HG03460 (cell line): ENCODE measurements around the gene PKD2L2.
A peak's percentile ranks its signal among the peaks of the same experiment; 100 is the strongest.
"Not testable (repeated sequence)": the region's sequence is repeated elsewhere in the genome, so short reads cannot be mapped to it uniquely, and the experiment has no call there.

Experiments used
- ATAC-seq: cut with Tn5 transposase; IDR thresholded peaks from one replicate; pipeline ENCODE4 v1.9.1; 2021; ENCODE audit not compliant: unreplicated experiment

The PKD2L2 gene

DNA sequence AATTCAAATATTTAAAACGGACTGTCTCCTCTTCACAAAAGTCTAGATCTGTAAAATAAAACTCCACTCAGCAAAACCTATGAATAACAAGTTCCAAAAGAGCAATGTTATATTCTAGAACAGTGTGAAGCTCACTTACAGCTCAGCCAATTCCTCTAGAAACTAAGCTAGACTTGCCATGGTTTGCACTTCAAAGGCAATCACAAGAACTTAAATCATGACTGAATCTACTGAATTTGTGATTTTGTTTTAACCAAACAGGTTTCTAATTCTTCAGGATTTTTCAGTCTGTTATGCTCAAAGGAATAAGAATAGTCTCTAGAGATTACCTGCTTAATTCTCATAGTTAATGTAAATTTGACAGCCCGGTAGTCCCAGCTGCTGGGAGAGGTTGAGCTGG is 1.4 kb upstream of the PKD2L2 start:
- ATAC-seq: no peak

DNA sequence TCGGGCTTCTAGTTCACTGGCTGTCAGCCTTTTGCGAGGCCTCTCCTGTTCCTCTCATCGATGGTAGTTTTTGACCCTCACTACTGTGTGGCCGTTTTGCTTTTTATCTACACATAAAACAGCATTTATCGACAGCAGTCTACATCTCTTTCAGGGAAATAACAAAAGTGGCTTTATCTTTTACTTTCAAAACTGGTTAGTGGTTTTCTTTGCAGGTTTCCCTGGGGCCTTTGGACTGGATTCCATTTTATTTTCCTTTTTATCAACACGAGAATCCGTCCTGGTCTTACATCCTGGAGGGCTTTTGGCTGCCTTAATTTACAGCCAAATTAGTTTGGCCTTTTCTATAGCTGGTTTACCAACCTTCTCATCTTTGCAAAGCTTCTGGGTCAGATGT is 793 bp upstream of the PKD2L2 start:
- ATAC-seq: no peak

GRCh38 chr5:137890845-137891244 is 1.6 kb downstream of the PKD2L2 start:
- no peak for ATAC-seq

- no peak for ATAC-seq
Observed at GRCh38 chr5:137891849-137892248, 2.6 kb downstream of the PKD2L2 start.

- no peak for ATAC-seq
Observed at GRCh38 chr5:137894586-137894985, 5.3 kb downstream of the PKD2L2 start.

- ATAC-seq: no peak
Observed at GRCh38 chr5:137896560-137896959, 7.3 kb downstream of the PKD2L2 start.

DNA sequence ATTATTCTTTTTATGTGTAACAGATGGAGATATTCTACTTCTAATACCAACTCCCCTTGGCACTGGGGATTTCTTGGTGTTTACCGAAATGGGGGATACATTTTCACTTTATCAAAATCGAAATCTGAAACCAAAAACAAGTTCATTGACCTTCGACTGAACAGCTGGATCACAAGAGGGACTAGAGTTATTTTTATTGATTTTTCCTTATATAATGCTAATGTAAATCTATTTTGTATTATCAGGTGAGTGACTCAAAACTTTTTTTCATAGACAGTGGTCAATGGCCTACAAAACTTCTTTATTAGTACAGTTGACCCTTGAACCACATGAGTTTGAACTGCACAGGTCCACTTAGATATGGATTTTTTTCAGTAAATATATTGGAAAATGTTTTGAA is 10.2 kb downstream of the PKD2L2 start:
- no peak for ATAC-seq

DNA sequence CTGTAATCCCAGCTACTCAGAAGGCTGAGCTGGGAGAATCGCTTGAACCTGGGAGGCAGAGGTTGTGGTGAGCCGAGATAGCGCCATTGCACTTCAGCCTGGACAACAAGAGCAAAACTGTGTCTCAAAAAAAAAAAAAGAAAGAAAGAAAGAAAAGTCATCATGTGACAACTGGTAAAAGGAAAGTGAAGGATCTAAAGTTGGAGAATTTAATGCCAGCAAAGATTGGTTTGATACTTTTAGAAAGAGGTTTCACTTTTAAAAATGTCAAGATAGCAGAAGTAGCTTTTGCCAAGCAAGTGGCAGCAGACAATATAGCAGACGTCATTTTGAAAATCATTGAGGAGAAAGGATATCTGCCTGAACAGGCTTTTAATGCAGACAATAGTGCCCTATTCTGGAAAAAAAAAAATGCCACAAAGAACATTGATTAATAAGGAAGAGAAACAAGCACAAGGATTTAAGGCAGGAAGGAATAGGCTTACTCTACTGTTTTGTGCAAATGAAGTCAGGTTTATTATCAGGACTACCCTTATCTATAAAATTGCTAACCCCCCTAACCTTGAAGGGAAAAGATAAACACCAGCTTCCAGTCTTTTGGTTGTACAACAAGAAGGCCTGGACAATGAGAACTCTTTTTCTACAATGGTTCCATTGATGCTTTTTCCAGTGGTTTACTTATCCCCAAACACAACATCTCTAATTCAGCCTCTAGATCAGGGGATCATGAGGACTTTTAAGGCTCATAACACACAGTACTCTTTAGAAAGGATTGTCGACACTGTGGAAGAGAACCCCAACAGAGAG is 12.0 kb downstream of the PKD2L2 start:
- ATAC-seq: no peak

- ATAC-seq: no peak
Observed at GRCh38 chr5:137902408-137903133, 13.3 kb downstream of the PKD2L2 start.

GRCh38 chr5:137914758-137915157 is 25.5 kb downstream of the PKD2L2 start:
- no peak for ATAC-seq

GRCh38 chr5:137916923-137917322 is 27.7 kb downstream of the PKD2L2 start:
- ATAC-seq: no peak

DNA sequence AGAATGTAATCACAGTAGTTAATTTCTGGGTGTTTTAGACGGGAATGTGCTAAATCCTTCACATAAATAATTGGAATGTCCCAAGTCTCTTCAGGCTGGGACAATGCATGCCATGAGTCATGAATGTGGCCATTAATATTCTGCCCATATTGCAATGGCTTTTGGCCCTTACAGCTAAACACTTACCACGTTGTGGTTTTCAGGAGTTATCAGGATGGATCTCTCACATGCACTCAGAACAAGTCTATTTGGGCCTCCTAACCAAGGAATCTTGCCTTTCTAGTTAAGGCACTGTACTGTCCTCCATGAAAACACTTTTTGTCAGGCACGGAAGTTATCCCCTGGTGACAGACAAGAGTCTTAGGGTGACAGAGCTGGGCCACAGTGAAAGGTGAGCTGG is 32.7 kb downstream of the PKD2L2 start:
- no peak for ATAC-seq

GRCh38 chr5:137923856-137924255 is 34.6 kb downstream of the PKD2L2 start:
- ATAC-seq: no peak

DNA sequence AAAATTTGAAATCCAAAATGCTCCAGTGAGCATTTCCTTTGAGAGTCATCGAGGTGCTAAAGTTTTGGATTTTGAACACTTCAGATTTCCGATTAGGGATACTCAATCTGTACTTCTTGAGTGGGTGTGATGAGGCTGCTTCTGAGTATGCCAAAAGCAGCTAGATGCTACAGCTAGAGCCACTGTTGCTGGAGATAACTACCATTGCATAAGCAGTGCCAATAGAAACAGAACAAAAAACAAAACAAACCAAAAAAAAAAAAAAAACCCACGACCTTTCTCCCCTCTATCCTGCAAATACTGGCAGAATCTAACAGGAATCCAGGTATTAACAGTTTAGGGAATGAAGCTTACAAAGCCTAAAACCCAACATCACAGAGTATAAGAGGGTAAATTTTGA is 43.5 kb downstream of the PKD2L2 start:
- ATAC-seq: no peak

DNA sequence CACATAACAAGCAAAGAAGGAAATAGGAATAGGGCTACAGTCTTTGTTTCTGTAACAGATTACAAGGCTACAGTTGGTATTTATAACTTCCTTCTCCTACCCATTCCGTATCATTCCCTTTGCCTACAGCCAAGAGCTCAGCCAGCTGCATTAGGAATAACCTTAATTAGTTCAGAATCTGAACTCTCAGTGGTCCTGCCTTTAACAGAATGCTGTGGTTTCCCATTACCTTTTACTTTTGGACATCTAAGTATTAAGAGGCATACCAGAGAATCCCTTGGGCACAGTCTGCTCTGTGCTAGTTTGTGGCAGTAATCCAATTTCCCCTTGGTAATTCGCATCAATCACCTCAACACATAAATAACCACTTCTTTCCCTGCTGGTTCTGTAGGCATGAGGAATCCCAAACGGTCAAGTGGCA is 44.2 kb downstream of the PKD2L2 start:
- no peak for ATAC-seq

DNA sequence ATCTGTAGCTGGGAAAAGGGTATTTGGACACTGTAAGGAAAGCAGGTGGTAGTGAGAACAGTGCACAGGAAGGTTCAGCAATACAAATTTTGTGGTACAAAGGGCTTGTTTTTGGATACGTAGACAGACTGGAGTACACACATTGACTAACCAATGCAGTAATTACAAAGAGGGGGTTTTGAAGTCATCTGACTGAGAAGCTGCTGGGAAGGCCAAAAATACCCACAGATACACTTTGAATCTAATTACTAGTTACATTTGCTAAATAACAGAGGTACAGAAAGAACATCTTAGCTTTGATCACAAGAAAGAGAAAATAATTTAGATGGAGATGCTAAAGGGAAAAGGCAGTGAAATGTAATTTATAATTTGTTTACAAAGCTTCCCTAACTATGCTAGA is 45.9 kb downstream of the PKD2L2 start:
- ATAC-seq: peak; percentile 46

DNA sequence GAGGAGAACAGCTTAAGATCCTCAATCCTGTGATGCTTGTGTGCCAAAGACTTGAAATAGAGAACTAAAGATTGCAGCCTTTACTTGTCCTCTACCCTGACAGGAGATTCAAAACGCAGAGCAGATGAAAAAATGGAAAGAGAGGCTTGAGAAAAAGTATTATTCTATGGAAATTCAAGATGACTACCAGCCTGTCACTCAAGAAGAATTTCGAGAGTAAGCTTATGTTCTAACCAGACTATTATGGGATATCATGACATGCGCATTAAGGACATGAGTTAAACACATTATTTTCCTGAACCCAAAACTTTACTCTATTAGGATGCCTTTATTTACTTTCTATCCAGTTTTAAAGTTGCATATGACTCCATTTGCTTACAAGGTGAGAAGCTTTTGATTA is 46.4 kb downstream of the PKD2L2 start:
- ATAC-seq: no peak

GRCh38 chr5:137937994-137938750 is 48.9 kb downstream of the PKD2L2 start:
- no peak for ATAC-seq

DNA sequence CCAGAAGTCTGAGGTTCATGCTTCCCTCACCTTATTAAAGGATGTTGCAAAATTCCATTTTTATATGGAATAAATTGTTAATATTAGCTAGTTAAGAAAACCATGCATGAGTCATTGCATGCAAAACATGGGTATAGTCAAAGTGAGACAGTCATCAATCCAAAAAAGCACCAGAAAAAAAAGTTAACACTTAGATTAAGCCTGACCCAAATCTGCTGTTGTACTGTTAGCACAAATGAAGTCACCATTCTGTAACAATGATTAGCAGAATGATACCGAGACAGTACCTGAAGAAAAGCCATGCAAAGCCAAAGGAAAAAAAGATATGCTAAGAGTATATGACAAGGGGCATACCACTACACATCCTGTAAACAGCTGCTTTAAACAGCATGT is 49.5 kb downstream of the PKD2L2 start:
- peak; percentile 51 for ATAC-seq

DNA sequence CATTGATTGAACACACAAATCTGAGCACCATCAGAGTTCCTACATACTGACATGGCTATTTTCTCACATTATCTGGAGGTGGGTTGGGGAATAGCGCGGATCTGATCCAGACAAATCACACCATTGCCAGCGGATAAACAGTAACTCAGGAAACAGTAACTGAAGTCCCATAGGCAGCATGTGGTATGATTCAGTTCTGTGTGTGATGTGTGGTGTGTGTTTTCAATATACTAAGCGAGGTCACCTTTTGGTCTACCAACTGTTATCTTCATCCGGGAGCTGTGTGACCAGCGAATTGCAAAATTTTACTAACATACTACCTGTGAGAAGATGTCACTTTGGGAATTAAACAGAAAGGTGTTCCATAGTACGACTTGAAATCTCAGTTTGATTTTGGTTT is 50.1 kb downstream of the PKD2L2 start:
- ATAC-seq: no peak

GRCh38 chr5:137944280-137944679 is 55.0 kb downstream of the PKD2L2 start:
- ATAC-seq: not testable (repeated sequence)

GRCh38 chr5:137945825-137946224 is 56.6 kb downstream of the PKD2L2 start:
- ATAC-seq: no peak
